ENCODE measurements around the gene HSD17B8.

HSD17B8 gene

DNA sequence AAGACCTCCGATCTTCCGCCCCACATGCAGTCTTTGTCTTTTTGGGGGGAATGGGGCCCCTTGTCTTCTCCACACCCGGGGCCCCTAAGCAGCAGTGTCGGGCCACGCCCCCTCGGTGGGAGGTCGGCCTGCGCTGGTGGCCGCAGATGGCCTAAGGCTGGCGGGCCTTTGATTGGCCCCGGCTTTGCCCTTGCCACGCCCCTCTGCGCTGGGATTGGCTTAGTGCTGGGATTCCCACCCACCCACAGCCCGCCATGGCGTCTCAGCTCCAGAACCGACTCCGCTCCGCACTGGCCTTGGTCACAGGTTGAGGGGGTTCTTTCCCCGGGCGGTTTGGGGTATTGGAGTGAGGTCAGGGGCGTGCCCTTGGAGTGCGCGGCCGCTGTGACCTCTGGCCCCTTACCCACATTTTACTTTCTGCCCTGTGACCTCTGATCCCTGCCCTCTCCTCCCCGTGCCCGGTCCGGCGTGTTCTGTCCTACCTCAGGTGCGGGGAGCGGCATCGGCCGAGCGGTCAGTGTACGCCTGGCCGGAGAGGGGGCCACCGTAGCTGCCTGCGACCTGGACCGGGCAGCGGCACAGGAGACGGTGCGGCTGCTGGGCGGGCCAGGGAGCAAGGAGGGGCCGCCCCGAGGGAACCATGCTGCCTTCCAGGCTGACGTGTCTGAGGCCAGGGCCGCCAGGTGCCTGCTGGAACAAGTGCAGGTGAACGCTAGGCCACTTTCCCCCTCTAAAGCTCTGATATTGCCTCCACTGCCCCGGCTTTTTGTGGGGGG is at the start of gene HSD17B8:
Gene HSD17B8, plus strand, starts transcription at position 241 of the 776 bp plus-strand sequence. Its CDS starts 14 bp downstream, at position 255.
- peak; percentile 92 to 93 for DNase-seq

DNA sequence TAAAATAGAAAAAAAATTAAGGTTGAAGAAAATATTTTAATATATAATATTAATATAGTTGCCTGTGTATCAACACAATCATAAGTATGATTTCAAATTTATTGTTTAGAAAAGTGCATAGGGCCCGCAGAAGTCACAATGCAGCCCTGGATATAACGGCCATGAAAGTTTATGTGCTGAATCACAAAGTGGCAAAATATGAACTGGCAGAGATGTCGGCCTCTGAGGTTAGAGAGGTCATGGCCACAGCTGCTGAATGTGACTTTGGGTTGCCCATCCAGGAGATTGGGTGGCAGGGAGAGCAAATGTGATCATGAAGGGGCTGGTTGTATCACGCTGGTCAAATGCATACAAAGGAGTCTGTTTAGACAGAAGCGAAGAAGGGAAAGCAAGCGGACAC is 47.9 kb upstream of the HSD17B8 start:
- DNase-seq = no peak

- DNase-seq = no peak
Measured at GRCh38 chr6:33156964-33157363, 47.5 kb upstream of the HSD17B8 start.

- no peak for DNase-seq
Measured at GRCh38 chr6:33160096-33160495, 44.4 kb upstream of the HSD17B8 start.

- no peak for DNase-seq
Measured at GRCh38 chr6:33160728-33161344, 43.6 kb upstream of the HSD17B8 start.

GRCh38 chr6:33161354-33162331 is 42.8 kb upstream of the HSD17B8 start:
- peak; percentile 83 to 84 for DNase-seq

- no peak for DNase-seq
Measured at GRCh38 chr6:33163540-33163939, 40.9 kb upstream of the HSD17B8 start.

- DNase-seq = no peak
Measured at GRCh38 chr6:33164176-33164575, 40.3 kb upstream of the HSD17B8 start.

DNA sequence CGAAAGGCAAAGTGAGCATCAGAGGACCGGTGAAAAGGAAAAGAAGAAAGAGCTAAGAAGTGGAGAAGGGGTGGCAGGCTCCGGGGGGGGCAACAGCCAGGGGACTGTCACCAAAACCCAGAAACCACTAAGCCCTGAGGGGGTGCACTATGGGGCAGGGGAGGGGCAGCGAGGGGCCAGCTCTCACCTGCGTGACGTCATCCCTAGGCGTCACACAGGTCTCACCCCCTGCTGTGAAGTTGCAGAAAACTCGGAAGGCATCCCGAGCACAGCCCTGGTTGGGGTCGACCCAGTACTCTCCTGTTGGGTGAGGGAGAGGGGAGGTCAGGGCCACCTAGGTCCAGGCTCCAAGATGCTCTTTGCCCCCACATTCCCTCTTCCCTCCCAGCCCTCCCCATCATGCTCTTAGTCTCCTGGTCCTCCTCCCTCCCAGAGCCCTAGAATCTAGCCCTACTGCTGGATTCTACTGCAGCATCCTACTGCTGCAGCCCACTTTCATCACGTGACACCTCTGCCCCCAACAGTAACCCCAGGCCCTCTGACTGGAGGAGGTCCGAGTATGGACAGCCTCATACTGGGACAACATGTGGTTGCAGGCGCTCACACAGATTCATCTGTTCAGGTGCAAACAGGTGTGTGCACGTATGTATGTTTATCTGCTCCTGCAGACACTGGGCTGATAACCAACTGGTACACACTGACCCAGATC is 39.6 kb upstream of the HSD17B8 start:
- DNase-seq = no peak

DNA sequence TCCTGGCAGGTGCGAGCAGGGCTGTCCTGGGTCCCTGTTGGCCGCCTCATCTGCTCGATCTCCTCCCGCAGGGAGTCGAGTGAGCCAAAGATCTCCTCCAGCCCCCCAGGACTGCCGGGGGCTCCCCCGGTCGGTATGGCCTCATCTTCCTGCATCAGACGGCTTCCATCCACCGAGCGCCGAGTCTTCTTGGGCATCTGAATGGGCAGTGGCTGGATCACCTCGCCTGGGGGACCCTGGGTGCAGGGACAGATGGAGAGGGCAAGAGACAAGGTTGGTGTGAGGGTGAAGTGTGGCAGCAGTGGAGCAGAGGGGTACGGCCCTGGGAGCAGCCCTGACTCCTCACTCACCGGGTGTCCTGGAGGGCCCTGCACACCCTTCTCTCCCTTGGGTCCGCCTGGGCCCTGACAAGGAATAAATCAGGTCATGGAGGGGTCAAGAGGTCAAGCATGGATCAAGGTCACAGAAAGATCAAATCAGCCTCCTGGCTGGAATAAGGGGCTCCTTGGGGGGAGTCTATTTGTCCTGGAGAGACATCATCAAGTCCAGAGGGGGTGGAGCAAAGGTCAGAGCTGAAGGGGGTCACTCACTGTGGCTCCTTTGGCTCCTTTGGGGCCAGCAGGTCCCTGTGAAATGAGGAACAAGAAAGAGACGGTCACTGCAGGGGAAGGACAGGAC is 38.7 kb upstream of the HSD17B8 start:
- no peak for DNase-seq

GRCh38 chr6:33166363-33166762 is 38.1 kb upstream of the HSD17B8 start:
- no peak for DNase-seq

DNA sequence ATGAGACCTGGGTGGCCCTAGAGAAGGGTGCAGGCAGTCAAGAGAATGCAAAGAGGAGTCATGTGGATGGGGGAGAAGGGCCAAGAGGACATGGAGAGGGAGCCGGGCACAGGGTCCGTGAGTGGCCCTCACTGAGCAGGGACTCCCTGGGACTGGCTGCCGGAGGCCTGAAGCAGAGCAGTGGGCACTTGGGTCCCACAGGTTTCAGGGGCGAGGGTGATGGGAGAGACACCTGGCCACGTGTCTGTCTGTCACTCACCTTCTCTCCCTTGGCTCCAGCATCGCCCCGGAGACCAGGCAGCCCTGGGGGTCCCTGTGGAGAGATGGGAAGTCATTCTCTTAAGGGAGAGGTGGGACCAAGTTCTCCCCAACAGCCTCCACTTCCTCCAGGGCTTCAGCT is 37.6 kb upstream of the HSD17B8 start:
- no peak for DNase-seq

DNA sequence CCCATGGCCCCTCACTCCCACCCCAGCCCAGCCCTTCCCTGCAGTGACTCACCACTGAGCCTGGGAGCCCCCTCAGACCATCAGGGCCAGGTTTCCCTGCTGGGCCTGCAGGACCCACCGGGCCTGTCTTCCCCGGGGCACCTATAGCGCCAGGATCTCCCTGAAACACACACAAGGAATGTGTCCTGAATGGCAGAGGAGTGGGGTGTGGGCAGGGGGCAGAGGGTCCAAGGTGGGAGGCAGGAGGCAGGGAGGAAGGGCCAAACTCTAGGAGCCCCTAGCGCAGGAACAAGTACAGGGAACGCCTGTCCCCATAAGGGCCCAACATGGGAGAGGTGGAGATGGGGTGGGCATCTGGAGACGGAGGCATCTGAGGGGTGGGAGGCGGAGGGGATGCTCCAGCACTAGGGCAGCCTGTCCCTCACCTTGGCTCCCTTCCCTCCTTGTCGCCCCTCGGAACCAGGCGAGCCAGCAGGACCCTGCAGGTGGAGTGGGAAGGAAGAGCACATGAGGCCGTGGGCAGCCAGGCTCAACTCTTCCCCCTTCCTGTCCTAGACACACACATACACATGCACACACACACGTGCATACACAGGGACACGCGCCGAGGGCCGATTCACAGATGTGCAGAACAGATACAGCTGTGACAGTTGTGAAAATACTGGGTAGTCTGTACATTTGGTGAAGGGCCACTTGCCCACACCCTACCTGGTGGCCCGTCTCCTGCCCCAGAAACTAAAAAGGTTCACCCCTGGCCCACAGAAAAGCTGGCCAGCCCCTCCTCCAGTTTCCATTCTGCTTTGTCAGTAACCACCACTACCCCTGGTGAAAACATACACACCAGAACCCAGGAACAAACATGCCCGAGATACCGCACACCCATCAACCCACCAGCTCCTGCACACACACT is 36.8 kb upstream of the HSD17B8 start:
- no peak for DNase-seq

DNA sequence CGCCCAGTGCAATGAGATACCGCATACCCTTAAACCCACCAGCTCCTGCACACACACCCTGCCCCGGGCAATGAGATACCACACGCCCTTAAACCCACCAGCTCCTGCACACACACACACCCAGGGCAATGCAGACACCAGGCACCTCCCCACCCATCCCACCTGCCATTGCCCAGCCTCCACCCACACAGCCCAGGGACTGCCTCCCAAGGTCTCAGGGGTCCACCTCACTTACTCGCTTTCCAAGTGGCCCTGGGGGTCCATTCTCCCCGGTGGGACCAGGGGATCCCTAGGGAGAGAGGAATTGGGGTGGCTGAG is 36.2 kb upstream of the HSD17B8 start:
- no peak for DNase-seq

DNA sequence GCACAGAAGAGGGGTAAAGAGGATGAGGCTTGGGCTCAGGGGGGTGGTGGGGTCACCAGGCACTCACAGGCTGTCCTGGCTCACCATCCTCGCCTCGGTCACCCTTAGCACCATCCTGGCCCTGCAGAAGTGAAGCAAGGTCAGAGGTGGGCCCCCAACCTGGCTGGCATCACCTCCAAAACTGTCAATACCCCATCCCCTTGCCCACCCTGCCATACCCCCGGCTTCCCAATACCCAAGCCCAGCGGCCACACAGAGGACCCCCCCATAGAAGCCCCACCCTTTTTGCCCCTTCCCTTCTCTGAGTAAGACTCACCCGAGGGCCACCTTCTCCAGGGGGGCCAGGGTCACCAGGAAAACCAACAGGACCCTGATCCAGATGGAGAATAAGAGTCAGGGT is 35.8 kb upstream of the HSD17B8 start:
- no peak for DNase-seq

- no peak for DNase-seq
Measured at GRCh38 chr6:33169291-33170175, 34.9 kb upstream of the HSD17B8 start.

DNA sequence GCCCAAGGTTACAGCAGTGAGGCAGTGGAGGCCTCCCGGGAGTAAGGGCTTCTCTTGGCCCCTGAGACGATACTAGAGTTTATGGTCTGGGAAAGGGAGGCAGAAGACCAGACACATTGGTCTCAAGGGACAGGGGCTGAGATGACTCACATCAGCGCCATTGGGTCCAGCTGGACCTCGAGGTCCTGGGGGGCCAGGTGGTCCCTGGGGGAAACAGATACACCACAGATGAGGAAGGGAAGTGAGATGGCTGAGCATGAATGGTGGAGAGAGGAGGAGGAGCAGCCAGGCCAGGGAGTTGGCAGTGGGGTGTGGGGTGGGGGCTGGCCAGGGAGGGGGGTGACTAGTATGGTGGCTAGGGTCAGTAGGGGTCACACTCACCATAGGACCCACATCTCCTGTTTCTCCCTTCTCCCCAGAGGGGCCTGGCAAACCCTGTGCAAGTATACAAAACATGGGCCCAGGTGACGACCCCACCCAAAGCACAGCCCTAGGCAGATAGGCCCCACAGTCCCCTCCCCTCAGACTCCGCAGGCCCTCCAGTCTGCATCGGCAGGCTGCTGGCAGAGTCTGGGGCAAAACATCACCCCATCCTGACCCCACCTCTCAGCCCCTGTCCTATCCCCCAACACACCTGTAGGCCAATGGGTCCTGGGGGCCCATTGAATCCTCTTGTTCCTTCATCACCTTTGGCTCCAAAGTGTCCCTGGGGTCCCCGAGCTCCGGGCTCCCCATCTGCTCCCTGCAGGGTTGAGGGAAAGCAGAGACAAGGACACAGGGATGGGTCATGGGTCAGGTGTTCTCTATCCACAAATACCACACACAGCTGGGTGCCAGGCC is 34.1 kb upstream of the HSD17B8 start:
- no peak for DNase-seq

GRCh38 chr6:33171016-33171879 is 33.2 kb upstream of the HSD17B8 start:
- no peak for DNase-seq
